ENCODE results near the gene SREBF1.

The SREBF1 gene

DNA sequence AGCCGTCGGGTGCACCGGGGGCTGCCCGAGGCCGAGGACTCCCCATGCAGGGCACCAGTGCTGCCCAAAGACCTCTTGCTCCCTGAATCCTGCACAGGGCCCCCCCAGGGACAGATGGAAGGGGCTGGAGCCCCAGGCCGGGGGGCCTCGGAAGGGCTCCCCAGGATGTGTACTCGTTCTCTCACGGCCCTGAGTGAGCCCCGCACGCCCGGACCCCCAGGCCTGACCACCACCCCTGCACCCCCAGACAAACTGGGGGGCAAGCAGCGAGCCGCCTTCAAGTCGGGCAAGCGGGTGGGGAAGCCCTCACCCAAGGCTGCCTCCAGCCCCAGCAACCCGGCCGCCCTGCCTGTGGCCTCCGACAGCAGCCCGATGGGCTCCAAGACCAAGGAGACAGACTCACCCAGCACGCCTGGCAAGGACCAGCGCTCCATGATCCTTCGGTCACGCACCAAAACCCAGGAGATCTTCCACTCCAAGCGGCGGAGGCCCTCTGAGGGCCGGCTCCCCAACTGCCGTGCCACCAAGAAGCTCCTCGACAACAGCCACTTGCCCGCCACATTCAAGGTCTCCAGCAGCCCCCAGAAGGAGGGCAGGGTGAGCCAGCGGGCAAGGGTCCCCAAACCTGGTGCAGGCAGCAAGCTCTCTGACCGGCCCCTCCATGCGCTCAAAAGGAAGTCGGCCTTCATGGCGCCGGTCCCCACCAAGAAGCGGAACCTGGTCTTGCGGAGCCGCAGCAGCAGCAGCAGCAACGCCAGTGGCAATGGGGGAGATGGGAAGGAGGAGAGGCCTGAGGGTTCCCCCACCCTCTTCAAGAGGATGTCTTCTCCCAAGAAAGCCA is 40.6 kb downstream of the SREBF1 start:
- no peak for DNase-seq (ENCODE audit: low read depth)

DNA sequence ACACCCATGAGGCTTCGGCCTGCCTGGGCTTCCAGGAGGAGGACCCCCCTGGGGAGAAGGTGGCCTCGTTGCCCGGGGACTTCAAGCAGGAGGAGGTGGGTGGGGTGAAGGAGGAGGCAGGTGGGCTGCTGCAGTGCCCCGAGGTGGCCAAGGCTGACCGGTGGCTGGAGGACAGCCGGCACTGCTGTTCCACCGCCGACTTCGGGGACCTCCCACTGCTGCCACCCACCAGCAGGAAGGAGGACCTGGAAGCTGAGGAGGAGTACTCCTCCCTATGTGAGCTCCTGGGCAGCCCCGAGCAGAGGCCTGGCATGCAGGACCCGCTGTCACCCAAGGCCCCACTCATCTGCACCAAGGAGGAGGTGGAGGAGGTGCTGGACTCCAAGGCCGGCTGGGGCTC is 41.5 kb downstream of the SREBF1 start:
- no peak for DNase-seq (ENCODE audit: low read depth)

DNA sequence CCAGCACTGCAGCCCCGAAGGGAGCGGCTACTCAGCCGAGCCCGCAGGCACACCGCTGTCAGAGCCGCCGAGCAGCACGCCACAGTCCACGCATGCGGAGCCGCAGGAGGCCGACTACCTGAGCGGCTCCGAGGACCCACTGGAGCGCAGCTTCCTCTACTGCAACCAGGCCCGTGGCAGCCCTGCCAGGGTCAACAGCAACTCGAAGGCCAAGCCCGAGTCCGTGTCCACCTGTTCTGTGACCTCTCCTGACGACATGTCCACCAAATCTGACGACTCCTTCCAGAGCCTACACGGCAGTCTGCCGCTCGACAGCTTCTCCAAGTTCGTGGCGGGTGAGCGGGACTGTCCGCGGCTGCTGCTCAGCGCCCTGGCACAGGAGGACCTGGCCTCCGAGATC is 42.4 kb downstream of the SREBF1 start:
- DNase-seq (ENCODE audit: low read depth): no peak

DNA sequence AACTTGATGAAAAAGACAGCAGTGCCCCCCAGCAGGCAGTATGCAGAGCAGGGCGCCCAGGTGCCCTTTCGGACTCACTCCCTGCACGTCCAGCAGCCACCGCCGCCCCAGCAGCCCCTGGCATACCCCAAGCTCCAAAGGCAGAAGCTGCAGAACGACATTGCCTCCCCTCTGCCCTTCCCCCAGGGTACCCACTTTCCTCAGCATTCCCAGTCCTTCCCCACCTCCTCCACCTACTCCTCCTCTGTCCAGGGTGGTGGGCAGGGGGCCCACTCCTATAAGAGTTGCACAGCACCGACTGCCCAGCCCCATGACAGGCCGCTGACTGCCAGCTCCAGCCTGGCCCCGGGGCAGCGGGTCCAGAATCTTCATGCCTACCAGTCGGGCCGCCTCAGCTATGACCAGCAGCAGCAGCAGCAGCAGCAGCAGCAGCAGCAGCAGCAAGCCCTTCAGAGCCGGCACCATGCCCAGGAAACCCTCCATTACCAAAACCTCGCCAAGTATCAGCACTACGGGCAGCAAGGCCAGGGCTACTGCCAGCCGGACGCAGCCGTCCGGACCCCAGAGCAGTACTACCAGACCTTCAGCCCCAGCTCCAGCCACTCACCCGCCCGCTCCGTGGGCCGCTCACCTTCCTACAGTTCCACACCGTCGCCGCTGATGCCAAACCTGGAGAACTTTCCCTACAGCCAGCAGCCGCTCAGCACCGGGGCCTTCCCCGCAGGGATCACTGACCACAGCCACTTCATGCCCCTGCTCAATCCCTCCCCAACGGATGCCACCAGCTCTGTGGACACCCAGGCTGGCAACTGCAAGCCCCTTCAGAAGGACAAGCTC is 43.2 kb downstream of the SREBF1 start:
- no peak for DNase-seq (ENCODE audit: low read depth)

DNA sequence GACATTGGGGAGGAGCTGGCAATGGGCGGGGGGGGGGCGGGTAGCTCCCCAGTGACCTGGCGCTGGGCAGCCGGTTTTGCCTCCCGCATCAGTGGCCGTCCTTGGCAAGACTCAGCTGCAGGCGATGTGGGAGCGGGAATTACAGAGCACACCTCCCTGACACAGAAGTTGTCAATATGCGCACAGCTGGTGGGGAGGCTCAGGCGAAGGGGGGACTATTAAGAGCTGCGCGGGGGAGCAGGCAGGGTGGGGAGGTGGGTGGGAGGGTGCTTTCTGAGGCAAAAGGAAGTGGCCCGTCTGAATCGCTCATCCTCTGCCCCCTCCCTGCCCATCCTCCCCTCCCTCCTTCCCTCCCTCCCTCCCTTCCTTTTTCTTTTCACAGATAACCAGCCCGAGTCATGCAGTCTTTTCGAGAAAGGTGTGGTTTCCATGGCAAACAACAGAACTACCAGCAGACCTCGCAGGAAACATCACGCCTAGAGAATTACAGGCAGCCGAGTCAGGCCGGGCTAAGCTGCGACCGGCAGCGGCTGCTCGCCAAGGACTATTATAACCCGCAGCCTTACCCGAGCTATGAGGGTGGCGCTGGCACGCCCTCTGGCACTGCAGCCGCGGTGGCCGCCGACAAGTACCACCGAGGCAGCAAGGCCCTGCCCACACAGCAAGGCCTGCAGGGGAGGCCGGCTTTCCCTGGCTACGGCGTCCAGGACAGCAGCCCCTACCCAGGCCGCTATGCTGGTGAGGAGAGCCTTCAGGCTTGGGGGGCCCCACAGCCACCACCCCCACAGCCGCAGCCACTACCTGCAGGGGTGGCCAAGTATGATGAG is 44.0 kb downstream of the SREBF1 start:
- peak; percentile 29 for DNase-seq (ENCODE audit: low read depth)

DNA sequence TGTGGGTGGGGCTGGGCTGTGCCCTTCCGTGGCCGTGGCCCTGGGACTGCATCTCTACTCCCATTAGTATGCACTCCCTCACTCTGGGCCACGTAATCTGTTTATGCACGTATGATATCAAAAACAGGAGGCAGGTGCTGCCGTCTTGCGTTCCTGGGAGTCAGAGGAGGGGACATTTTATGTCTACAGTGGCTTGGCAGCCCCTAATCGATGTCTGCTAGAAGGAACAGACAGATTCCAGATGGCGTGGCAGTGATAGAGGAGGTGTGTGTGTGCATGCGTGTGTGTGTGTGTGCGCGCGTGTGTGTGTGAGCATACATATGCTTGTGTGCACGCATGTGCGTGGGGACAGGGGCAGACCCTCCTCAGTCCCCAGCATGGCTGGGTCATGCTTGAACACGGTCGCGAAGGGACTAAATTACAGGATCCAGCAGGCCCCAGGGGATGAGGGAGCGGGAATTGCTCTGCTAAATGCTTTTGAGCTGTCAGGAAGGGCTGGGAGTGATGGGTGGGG is 44.7 kb downstream of the SREBF1 start:
- DNase-seq (ENCODE audit: low read depth): no peak

DNA sequence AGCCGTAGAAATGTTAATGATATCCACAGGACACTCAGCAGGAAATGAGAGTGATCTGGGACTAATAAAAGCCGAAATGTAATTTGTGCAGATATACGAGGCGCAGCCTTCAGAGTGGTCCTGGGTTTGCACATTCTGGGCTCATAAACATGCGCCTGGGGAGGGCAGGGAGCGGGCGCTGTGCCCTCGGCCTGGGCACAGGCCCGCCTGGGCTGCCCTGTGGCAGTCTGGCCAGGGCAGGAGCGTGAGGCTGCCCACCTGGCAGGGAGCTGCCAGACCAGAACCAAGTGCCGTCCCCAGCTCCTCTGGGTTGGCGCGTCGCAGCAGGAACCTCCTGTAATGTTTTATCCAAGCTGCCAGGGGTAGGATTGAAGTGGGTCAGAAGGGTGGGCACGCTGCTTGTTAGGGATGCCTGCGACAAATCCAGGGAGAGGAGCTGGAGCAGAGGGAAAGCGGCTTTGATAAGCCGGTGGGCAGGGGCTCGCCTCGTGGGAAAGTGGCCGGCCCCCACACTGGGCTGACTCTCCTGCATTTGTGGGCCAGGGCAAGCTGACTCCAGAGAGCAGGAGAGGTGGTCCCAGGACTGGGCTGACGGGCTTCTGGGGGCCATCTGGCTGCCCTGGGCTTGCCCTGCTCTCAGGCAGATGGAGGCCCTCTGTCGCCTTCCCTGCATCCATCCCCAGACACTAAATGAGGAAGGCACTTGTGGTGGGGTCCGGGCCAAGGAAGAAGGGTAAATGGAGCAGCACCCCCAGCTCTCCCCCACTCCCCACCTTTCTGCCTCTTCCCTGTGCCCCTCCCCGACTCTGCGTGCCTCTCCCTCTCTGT is 45.9 kb downstream of the SREBF1 start:
- DNase-seq (ENCODE audit: low read depth): no peak

DNA sequence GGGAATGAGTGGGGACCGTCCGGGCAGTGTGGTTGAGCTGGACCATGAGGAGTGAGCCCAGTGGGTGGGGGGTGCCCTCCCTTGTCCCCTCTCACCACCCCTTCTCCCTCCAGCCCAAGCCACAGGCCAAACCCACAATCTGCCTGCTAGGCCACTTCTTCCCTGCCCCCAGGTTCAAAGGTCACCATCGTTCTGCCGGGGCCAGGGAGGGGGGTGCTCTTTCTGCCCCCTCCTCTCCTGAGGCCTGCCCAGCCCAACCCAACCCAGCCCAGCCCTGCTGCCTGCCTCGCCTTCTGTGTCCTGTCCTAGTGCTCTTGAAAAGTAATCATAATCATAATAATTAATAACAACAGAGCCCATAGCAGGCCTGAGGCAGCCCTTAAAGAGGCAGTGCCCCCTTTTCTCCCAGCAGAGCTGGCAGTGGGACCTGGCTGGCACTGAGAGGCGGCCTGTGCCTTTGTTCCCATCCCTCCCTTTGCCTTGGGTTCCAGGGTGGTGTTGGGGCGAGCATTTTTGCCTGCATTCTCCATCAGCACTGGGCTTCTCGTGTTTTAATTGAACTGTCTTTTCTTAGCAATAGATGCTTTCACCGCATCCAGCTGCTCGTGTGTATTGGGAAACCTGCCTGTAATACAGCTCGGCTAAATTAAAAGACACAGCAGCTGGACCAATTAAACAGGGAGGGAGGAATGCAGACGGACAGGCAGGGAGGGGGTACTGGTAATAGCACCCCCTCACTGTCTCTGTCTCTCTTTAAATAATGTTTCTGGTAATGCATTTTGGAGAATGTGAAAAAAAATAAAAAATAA is 46.8 kb downstream of the SREBF1 start:
- DNase-seq (ENCODE audit: low read depth): no peak

DNA sequence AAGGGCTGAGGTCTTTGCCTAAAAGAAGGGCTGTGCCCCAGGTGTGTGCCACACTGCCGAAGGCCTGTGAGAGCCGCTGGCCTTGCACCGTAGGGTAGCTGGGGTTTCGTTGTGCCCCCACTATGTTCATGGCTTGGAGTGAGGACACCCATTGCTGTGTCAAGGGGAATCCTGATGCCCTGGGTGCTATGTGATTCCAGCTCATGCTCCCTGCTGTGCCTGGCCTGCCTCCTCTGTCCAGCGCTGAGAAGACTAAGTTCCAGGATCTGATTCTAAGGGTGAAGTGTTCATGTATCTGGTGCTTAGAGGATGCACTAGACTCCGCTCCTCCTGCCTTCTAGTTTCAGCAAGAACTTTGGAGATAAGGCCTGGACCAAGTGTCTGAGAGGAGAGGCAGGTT is 47.4 kb downstream of the SREBF1 start:
- no peak for DNase-seq (ENCODE audit: low read depth)

DNA sequence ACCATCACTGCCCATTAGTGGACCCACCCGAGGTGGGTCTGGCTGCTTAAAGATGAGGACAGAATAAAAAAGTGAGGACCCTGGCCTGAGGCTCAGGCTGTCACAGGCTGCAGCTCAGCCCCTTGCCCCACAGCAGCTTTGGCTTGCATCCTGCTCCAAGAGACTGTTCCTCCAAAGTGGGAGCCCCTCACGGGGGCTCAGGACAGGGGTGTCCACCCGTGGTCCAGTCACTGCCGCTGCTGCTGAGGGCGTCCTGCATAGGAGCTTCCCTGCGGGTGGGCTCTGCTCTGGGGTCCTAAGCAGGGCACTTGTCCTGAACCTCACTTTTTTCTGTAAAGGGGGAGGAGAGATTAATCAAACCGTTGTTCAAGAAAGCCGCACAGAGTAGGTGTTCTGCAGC is 47.8 kb downstream of the SREBF1 start:
- no peak for DNase-seq (ENCODE audit: low read depth)

DNA sequence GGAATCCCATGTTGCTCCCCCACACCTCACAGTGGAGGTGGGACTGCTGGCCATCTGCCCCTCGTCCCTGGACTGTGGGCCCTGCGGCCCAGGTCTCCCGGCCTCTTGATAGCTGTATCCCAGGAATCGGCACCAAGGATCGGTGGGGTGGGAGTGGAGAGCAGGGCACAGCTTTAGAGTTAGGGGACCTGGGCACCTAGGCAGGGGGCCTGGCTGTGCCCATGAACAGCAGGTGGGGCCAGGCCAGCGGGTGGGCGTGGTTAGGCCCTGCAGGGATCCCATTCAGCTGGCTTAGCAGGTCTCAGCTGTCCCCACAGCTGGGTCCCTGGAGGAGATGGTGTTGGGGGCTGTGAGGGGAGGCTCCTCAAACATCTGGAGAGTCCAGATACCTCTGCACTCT is 49.2 kb downstream of the SREBF1 start:
- DNase-seq (ENCODE audit: low read depth): no peak

DNA sequence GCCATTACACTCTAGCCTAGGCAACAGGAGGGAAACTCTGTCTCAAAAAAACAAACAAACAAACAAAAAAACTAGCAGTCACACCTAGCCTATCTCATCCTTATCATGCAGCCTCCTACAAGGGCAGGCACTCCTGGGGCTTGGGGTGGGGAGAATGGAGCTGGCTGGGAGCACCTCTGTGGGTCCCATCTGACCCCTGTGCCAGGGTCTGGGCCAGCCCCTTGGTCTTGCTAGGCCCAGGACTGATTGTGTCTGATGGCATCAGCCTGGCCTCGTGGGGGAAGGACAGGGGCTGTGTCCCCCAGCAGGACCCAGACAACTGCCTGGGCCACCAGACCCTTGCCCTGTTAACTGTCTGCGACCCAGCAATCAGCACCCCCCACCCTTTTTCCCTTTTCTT is 49.8 kb downstream of the SREBF1 start:
- no peak for DNase-seq (ENCODE audit: low read depth)

DNA sequence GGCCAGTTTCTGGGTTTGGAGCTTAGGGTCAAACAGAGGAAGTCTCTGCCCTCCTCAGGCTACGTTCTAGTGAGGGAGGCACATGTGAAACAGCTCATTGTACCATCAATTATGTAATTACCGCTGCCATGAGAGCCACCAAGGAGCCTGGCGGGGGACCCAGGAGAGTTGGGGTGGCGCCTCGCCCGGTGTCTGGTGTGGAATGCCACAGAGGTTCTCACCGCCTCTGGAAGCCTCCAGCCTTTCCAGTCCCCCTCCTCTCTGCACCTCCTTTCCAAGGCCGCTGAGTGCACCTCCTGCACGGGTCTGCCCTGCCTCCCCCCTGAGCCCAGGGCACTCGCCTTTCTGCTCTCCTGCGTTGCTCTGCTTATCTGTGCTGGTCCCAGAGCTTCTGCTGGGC is 51.4 kb downstream of the SREBF1 start:
- no peak for DNase-seq (ENCODE audit: low read depth)

DNA sequence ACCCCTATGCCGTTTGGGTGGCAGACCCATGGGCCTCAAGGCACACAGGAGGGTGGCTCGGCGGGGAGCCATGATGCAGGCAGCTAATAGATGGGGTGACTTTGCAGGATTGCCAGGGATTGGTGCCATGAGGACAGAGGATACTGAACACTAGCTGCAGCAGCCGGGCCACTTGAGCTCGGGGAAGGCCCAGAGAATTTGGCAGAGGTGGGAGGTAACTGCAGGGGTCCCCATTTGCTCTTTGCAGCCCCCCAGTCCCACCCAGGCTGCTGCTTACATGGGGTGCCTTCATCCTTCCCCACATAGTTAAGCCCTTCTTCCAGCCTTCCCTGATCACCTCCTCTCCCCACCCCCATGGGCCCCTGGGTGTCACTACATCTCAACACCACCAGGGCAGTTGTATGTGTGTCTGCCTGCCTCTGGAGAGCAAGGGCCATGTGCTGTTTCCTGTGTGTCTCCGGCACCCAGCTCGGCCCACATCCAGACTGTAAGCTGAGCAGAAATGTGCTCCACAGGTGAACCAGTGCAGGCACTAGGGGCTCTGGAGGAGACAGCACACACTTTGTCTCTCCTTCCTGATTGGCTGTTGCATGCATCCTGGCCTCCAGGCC is 52.0 kb downstream of the SREBF1 start:
- DNase-seq (ENCODE audit: low read depth): no peak

DNA sequence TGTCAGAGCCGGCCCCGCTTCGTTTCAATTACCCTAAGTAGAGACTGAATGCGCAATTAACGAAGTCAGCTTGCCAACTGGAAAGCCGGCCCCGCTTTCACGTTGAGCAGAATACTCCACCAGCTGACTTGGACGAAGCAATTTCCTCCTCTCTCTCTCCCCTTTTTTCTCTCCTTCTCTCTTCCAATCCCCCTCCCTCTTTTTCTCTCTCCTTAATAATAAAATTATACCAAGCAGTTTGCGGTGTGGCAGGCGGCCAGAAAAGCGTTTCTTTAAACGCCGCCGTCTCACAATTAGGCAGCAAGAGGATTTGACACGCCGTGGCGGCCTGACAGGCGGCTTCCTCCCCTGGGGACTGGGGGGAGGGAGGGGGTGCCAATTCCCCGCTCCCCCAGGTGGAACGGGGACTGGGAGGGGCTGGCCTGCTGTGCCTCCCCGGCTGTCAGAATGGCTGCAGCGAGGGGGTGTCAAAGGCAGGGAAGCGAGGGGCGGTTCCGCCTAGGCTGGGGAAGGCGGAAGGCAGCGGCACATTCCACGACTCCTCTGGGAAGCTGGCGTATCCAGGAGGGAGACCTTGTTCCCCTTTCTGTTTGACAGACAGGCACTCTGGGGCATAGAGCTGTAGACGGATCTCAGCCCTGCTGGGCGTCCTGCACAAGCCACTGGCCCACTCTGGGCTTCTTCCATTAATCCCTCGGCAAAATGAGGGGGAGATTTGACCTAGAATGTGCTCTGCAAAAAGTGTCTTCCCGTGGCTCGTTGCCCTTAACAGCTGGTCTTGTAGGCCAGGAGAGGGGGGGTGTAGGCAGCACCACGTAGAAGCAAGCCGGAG is 52.7 kb downstream of the SREBF1 start:
- DNase-seq (ENCODE audit: low read depth): no peak

DNA sequence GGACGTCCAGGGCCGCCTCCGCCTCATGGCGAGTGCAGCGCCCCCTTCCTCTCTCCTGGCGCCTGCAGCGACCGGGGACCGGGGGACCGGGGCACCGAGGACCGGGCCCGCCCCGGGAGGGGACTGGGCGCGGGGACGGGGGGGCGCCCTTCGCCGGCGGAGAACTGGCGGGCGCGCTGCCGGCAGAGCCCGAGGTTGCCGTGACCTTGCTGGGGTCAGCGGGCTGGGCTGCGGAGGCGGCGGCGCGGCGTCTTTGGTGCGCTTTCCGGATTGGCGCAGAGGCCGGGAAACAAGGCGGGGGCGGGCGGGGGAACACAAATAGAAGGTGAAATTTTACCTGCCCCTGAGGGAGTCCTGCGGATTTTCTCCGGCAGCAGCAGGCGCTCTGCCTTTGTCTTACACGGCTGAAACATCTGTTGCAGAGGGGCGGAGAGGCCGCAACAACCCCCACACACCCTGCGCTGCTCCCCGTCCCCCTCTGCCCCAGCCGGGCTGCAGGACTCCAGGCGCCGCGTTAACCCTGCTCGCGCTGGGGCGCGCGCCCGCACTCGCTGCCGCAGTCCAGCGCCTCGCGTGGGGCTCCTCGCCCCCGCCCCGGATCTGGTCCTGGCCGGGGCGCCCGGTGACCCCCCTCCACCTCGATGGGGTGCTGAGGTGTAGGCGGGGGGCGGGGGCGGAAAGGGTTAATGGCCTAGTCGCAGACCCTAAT is 53.5 kb downstream of the SREBF1 start:
- no peak for DNase-seq (ENCODE audit: low read depth)

DNA sequence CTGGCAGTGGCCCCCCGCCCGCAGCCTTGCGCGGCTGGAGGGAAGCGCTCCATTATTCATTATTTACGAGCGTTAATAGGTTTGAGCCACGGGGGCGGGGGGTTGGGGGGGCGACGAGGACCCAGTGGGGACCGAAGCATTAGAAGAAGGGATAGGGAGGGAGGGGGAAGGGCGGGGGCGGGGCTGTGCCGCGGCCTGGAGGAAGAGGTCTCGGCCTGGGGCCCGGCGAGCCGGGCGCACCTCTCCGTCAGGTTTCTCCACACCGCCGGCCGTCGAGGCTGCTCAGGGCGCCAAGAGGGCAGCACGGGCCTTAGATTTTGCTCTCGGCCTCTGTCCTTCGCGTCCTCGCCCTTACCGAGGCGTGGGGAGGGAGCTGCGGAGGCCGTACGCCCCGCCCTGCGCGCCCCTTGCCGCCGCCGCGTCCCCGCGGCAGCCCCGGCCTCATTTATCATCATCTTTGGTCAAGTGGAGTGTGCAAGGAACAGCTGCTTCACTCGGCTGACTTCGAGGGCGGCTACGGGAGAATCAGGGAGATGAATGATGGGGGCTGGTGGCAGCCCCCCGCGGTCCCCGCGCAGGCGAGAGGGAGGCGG is 54.2 kb downstream of the SREBF1 start:
- no peak for DNase-seq (ENCODE audit: low read depth)
